Calu3 (cell line): Measurements from ENCODE around the gene TENT5C. TPM values are rescaled to one million over a fixed set of nuclear protein-coding genes. Genes with fewer than 3 reads are reported as not detected.
A peak's percentile ranks its signal among the peaks of the same experiment; 100 is the strongest.

Experiments
- BruUV-seq: library from RNA; stranded (reverse); fragments of 400-500 nt; replicated peaks from 2 replicates; lab custom pipeline; 2021; lab: Mats Ljungman, UMichigan
- CTCF ChIA-PET: fragments of 300-600 bp; sonication (Branson Sonifier 250); formaldehyde crosslinking; loops from one replicate; lab custom pipeline; 2022; ENCODE audit warnings: antibody characterized with exemption; lab: Charles Lee
- DNase-seq: peaks from one replicate; pipeline ENCODE4 v3.0.0; 2022
- H3K27ac Mint-ChIP-seq: one replicate; pipeline ENCODE4 v1.8.0; 2022; ENCODE audit warnings: mixed read lengths; ENCODE audit not compliant: unreplicated experiment
- H3K27me3 Mint-ChIP-seq: one replicate; pipeline ENCODE4 v1.8.0; 2022; ENCODE audit warnings: mixed read lengths; ENCODE audit not compliant: unreplicated experiment
- H3K36me3 Mint-ChIP-seq: one replicate; pipeline ENCODE4 v1.8.0; 2022; ENCODE audit warnings: mild to moderate bottlenecking, moderate library complexity, mixed read lengths; ENCODE audit not compliant: insufficient read depth, unreplicated experiment
- H3K4me1 Mint-ChIP-seq: one replicate; pipeline ENCODE4 v1.8.0; 2022; ENCODE audit warnings: mild to moderate bottlenecking, low read depth, mixed read lengths; ENCODE audit not compliant: unreplicated experiment
- H3K4me3 Mint-ChIP-seq: one replicate; pipeline ENCODE4 v1.8.0; 2022; ENCODE audit warnings: mild to moderate bottlenecking, low read depth, moderate library complexity, mixed read lengths; ENCODE audit not compliant: unreplicated experiment
- H3K9me3 Mint-ChIP-seq: one replicate; pipeline ENCODE4 v1.8.0; 2022; ENCODE audit warnings: low read depth, mixed read lengths; ENCODE audit not compliant: unreplicated experiment
- CTCF ChIP-seq: fragments of 200-600 bp; IDR thresholded peaks from one replicate; pipeline ENCODE4 v1.8.0; 2022; ENCODE audit warnings: antibody characterized with exemption; ENCODE audit not compliant: unreplicated experiment
- intact Hi-C: fragments of 100-400 bp; cut with micrococcal nuclease; formaldehyde crosslinking; loops from one replicate; pipeline ENCODE4 v1.10.0; 2022; ENCODE audit not compliant: unreplicated experiment
- total RNA-seq: library from RNA; stranded (reverse); gene quantifications from 2 replicates; pipeline ENCODE4 v1.2.3, GENCODE V29; 2022

TENT5C gene
- total RNA-seq, 1 experiment from 2014 or later: 0.28 TPM

GRCh38 chr1:117568999-117569398 is 36.8 kb upstream of the TENT5C start:
- Mint-ChIP-seq H3K27ac (no peak overlapping the region), H3K4me1 (peaks cover 16% of the 10 kb centered on the region), H3K9me3 (no peaks in the 10 kb centered on the region), H3K27me3 (no peaks in the 10 kb centered on the region), H3K4me3 (no peak overlapping the region), H3K36me3 (no peaks in the 10 kb centered on the region)
- no peak for DNase-seq
- intact Hi-C loops: no loop called here
- BruUV-seq: no TSS peak
- TF ChIP-seq CTCF: no peak
- CTCF ChIA-PET: no interaction called here

GRCh38 chr1:117569856-117570255 is 36.0 kb upstream of the TENT5C start:
- no peak for DNase-seq
- H3K4me1 Mint-ChIP-seq: peaks cover 10% of the 10 kb centered on the region
- intact Hi-C loops: no loop called here
- no peak overlapping the region for H3K27ac Mint-ChIP-seq
- no TSS peak for BruUV-seq
- H3K9me3 Mint-ChIP-seq: no peaks in the 10 kb centered on the region
- no peaks in the 10 kb centered on the region for H3K36me3 Mint-ChIP-seq
- CTCF ChIA-PET: no interaction called here
- no peak for TF ChIP-seq CTCF
- H3K27me3 Mint-ChIP-seq: no peaks in the 10 kb centered on the region
- H3K4me3 Mint-ChIP-seq: no peak overlapping the region

- no peak for TF ChIP-seq CTCF
- DNase-seq: peak; percentile 54
- Mint-ChIP-seq H3K36me3 (no peaks in the 10 kb centered on the region), H3K27me3 (no peaks in the 10 kb centered on the region), H3K9me3 (no peaks in the 10 kb centered on the region), H3K4me1 (peaks cover 7% of the 10 kb centered on the region), H3K27ac (no peak overlapping the region), H3K4me3 (no peak overlapping the region)
- no TSS peak for BruUV-seq
- intact Hi-C loops: no loop called here
- CTCF ChIA-PET: interaction anchor here (0.6 kb wide), 1 partner anchor 36 kb away, joined by 3 read pairs; no protein-coding TSS in a partner anchor
Observed at GRCh38 chr1:117570988-117571409, 34.8 kb upstream of the TENT5C start.

DNA sequence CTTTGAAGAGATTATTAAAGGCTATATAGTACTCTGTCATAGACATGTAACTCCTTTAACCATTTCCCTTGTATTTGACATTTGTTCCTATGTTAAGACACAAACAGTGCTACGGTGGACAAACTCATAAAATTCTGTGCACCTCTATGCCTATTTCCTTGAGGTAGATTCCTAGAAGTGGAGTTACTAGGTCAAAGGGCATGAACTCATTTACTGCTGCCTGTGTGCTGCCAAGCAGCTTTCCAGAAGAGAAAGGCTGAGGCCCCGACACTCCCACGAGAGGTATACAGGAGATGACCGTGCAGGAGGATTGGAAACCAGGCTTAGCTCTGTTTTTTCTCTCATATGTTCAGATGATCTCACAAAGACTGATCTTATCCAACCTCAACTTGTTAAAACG is 34.4 kb upstream of the TENT5C start:
- Mint-ChIP-seq H3K36me3 (no peaks in the 10 kb centered on the region), H3K27me3 (no peaks in the 10 kb centered on the region), H3K9me3 (no peaks in the 10 kb centered on the region), H3K4me3 (no peak overlapping the region), H3K27ac (no peak overlapping the region), H3K4me1 (peaks cover 7% of the 10 kb centered on the region)
- CTCF ChIA-PET: interaction anchor here (0.6 kb wide), 1 partner anchor 35 kb away, joined by 3 read pairs; no protein-coding TSS in a partner anchor
- no peak for DNase-seq
- BruUV-seq: no TSS peak
- TF ChIP-seq CTCF: no peak
- intact Hi-C loops: no loop called here
